GM12874 (cell line): ENCODE data around the gene CIART.

ENCODE experiments used
- CTCF ChIP-seq: IDR thresholded peaks from 2 replicates; pipeline ENCODE4 v1.5.1; 2011; ENCODE audit warnings: low read depth, mild to moderate bottlenecking, control low read depth, low read length, moderate library complexity; ENCODE audit not compliant: insufficient read depth

Gene CIART

GRCh38 chr1:150281758-150282557 lies at the start of gene CIART:
Gene CIART, plus strand, starts transcription at chr1:150282554. Its CDS starts 714 bp downstream, at chr1:150283268.
- TF ChIP-seq CTCF: no peak

GRCh38 chr1:150233359-150234308 lies 48.7 kb upstream of the CIART start:
- TF ChIP-seq CTCF: no peak

- no peak for TF ChIP-seq CTCF
Observed at GRCh38 chr1:150234309-150234565, 48.1 kb upstream of the CIART start.

- no peak for TF ChIP-seq CTCF
Observed at GRCh38 chr1:150234566-150235293, 47.6 kb upstream of the CIART start.

- TF ChIP-seq CTCF: peak; percentile 19; the same call in 1 of the 2 replicates
Observed at GRCh38 chr1:150235294-150235851, 47.0 kb upstream of the CIART start.

GRCh38 chr1:150235852-150236613 lies 46.3 kb upstream of the CIART start, which contains the start of gene ANP32E:
Gene ANP32E, minus strand, starts transcription at chr1:150236112. Its CDS starts 326 bp downstream, at chr1:150235786.
- no peak for TF ChIP-seq CTCF
